CD4-positive, alpha-beta T cell treated with Interleukin-2 at 100 ng/mL for 4 hours (primary cell): Measurements from ENCODE around the gene HOXC12.

ENCODE experiments used
- DNase-seq: peaks from one replicate; pipeline ENCODE4 v3.0.0-alpha.2; 2020; ENCODE audit warnings: low spot score

Gene HOXC12

DNA sequence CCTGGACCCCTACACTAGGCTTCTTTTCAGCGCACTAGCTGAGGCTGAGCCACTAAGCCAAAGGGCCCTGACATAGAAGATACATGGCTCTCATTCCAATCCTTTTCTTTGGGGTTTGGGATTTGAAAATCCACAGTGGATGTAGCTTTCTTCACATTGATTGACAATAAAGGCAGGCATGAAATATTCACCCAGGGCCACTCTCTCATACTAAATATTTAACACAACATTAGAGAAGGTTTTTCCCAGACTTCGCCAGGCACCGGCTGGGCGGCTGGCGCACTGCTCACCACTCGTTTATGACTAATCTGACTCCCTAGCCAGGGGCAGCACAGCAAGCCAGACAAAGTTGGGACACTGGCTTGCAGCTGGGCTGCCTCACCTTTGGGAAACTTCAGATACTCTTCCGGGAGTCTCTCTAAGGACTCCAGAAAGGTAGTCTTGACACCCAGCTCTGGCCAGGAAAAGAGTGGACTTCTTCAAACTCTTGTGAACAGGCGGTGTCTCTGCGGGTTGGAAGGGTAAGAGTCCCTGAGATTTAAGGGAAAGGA, 17.5 kb downstream of the HOXC12 start:
- no peak for DNase-seq

DNA sequence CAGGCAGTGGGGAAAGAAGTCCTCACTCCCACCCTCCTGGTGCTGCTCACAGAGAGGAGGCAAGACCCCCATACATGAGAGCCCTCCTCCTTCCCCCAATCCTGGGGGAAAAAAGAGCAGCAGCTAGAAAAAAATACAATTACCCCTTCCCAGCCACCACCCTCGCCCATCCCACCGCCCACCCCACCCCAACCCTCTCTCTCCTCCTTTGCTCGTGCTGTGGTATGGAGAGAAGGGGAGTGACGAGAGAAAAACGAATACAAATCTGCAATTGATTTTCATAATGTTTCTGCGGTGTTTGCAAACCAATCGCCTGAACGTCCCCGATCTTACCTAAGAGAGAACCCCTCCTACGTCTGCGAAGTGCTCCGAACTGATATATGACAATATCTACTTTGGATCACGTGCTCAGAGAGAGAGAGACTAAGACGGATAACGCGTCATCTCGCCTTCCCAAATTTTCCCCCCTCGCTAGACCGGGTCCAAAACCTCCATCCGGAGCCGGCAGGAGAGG, 18.1 kb downstream of the HOXC12 start, which contains the start of gene HOXC11:
TSS of gene HOXC11 (plus strand) at position 405 of the 514 bp plus-strand sequence. CDS start 116 bp downstream, outside the sequence.
- no peak for DNase-seq

GRCh38 chr12:53973236-53974042, 18.7 kb downstream of the HOXC12 start:
- no peak for DNase-seq

GRCh38 chr12:53974084-53975063, 19.7 kb downstream of the HOXC12 start, which contains the start of gene HOTAIR:
Gene HOTAIR (minus strand): TSS chr12:53974954.
- no peak for DNase-seq

- no peak for DNase-seq
Measured at GRCh38 chr12:53975064-53975471, 20.4 kb downstream of the HOXC12 start.

- DNase-seq: no peak
Measured at GRCh38 chr12:53975479-53976152, 20.9 kb downstream of the HOXC12 start.

GRCh38 chr12:53976172-53976822, 21.6 kb downstream of the HOXC12 start:
- no peak for DNase-seq

DNA sequence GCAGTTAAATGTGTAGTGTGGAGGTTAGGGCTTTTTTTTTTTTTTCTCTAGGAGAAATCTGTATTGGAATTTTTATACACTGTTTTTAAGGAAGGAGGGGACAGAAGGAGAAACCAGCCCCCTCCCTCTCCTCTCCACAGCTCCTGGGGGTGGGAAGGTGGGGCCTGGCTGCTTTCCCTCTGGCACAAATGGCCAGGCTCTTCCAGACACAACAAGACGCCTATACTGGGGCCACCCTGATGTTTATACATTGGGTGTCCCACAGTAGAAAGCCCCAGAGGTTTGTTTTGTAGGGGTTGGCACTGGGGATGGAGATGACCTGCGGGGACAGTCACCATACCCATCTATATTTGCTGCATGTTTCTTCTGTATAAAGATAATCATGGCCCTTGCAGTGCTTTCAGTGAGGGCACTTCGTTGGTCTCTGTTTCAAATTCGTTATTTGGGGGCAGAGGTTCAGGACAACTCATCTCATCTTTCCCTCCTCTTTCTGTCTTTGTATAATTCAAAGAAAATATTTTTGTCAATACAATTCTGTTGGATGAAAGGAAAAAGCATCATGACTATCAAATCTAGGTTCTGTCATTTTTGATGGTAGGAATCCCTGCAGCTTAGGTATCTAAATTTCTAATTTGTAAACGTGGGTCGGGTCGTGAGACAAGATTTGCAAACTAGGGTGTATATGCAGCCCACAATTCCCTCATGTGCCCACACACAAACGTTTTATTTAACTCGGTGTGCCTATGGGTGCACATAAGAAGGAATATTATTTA, 22.3 kb downstream of the HOXC12 start:
- no peak for DNase-seq

- DNase-seq: no peak
Measured at GRCh38 chr12:53977596-53978445, 23.1 kb downstream of the HOXC12 start.

- DNase-seq: no peak
Measured at GRCh38 chr12:53978477-53979356, 24.0 kb downstream of the HOXC12 start.

DNA sequence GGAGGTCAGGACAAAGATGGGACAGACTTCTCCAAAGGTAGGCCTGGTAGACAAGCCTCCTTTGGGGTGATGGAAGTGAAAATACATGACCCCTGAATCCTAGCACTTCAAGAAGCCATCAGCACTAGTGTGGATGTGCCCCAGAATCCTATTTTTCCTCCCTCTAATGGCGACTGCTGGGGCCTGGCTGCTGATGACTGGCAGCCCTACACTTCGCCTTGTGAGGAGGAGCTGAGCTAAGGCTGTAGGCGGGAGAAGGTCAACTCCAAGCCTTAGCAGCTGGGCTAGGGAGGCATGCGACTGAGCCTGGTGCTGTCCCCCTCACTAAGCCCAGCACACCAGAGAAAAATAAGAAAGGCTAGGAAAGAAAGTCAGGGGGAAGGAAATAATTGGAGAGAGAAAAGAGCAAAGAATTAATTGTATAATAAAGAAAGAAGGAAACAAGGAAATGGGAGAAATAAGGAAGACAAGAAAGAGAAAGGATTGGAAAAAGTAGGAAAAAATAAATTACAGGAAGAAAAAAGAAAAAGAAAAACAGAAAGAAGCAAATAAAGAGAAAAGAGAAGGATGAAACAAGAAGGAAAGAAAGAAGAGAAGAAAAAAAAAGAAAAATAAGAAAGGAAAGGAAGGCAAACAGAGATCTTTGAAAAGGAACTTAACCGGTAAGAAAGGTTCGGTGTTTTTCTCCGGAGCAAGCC, 25.6 kb downstream of the HOXC12 start:
- no peak for DNase-seq

- DNase-seq: no peak
Measured at GRCh38 chr12:53980802-53981496, 26.2 kb downstream of the HOXC12 start.

DNA sequence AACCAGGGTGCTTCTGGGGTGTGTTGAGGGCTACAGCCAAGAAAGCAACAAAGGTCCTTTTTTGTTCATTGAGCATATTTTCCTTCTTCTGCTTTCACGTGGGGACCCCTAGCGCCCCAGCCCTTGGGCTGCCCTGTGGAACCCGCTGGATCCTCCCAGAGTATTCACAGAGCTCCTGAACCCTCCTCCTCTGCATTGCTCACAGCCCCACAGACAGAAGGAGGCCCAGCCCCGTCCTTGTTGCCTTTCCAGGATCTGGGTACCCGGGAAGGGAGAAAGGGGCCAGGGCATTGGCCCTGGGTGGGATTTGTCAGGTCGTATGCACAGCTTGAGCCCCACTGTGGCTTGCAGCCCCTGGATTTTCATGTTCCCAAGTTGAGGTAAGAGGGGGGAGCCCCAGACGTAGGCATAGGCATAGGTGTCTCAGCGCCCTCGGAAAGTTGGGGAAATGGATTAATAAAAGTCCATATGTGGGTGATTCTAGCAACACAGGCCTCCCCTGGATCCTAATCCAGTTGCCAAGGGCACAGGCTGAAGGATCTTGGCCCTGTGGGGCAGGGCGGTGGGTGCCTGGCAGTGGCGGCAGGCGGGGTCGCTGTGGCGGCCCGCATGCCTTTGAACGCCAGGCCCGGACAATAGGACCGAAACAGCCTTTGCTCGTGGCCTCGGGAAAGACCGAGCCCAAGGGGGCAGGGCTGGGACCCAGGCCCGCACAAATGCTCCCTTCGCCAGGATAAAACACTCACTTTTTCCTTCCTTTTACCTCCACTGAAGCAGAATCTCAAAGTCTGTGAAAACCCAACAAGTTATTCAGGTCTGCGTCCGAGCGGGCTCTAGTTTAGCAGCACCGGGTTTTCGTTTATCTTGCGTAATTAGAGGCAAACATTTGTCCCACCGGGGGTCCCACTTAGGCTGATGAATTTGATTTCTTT, 27.2 kb downstream of the HOXC12 start:
- DNase-seq: no peak

DNA sequence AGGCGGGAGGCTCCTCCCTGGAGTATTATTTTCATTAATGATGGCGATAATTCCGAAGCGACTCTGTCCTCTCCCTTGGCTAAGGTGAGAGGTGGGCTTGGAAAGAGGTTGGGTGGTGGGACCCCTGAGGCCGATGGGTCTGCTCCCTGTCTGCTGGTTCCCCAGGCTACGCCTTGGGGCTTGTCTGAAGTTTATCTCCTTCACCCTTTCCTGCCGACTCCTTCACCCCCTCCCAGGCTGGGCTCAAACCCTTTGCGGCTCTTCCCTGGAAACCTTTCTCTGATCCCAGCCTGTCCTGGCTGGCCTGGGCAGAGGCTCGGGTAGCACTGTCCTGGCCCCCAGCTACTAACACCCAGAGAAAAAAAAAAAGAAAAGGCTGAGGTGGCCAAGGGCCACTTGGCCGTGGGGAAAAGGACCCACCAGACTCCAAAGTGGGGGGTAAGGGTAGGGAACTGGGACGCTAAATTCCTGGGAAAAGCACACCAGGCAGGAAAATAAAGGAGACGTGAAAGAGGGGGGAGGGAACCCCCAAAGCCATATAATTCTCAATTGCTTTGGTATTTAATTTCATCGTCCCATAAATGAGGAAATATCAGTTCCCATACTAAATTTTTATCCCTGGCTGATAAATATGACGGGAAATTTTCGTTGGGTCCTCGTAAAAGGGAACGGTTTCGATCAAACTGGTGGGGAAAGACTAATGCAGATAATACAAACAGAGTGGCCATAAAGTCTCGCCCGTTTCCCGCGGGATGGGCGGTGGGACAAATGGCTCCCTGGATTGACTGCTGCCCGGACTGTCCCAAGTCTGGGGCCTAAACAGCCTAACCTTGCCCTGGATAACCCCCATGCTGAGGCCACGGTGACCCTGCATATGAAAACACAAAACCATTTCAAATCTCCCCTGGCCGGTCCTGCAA, 28.2 kb downstream of the HOXC12 start:
- no peak for DNase-seq

GRCh38 chr12:53983568-53983949, 28.9 kb downstream of the HOXC12 start:
- DNase-seq: no peak
